ENCODE measurements around the gene ZNF587B. TPM values are rescaled to one million over a fixed set of nuclear protein-coding genes. Genes with fewer than 3 reads are reported as not detected.
"Not testable (repeated sequence)": the region's sequence is repeated elsewhere in the genome, so short reads cannot be mapped to it uniquely, and the experiment has no call there.

Gene ZNF587B
- total and polyA plus RNA-seq, 10 of the 15 experiments (the other 5 are each of a cell fraction or from before 2014, with no cell fraction given) = 4.1 to 33.9 (median 15.2) TPM

GRCh38 chr19:57789288-57789687, 40.8 kb upstream of the ZNF587B start:
- in situ Hi-C loops (cut with MboI) (no loop called here), intact Hi-C loops (cut with micrococcal nuclease; ENCODE audit: unreplicated experiment) (no loop called here)
- FAIRE-seq = no peak
- no peaks in the 10 kb centered on the region; the same call in 1 of the 2 replicates for H3K79me2 ChIP-seq (ENCODE audit: control insufficient read depth, insufficient read depth, low read length)
- no peak overlapping the region for H3K27ac ChIP-seq (ENCODE audit: control insufficient read depth, insufficient read depth)
- no peak overlapping the region for H3K9ac ChIP-seq (ENCODE audit: control insufficient read depth, insufficient read depth, low read length)
- RAD21 ChIA-PET (ENCODE audit: unreplicated experiment) = no interaction called here
- SMC1A ChIA-PET (ENCODE audit: uncharacterized antibody, unreplicated experiment) = no interaction called here
- no peaks in the 10 kb centered on the region for H3K27me3 ChIP-seq (replicated peaks in 1 of 2; ENCODE audit: control insufficient read depth in 2 of 2, insufficient read depth in 2 of 2, low read length in 1 of 2)
- no peak overlapping the region for H2AFZ ChIP-seq (ENCODE audit: control insufficient read depth, low read depth, low read length)
- POLR2A ChIA-PET = no interaction called here
- no peak for ATAC-seq
- WGBS (ENCODE audit: insufficient coverage, insufficient replicate concordance, low lambda C conversion rate, missing lambda C conversion rate) = 100% methylated on average over 4 of the region's 4 CpGs
- no peak overlapping the region for H3K4me2 ChIP-seq (ENCODE audit: control insufficient read depth, insufficient read depth)
- H4K20me1 ChIP-seq (ENCODE audit: control insufficient read depth, insufficient read depth) = no peaks in the 10 kb centered on the region
- no TSS peak for BruUV-seq (replicated peaks)
- TF ChIP-seq IRF5 (IDR thresholded peaks at IDR 0.05; ENCODE audit: borderline replicate concordance) (no peak), NR2F1 (conservative IDR thresholded peaks at IDR 0.05) (no peak), CBX3 (IDR thresholded peaks at IDR 0.05; ENCODE audit: borderline replicate concordance, low read depth) (no peak), USF2 (IDR thresholded peaks at IDR 0.05; ENCODE audit: borderline replicate concordance, low read depth, low read length) (no peak), RAD21 (IDR thresholded peaks at IDR 0.05; ENCODE audit: insufficient read depth, low read depth, low read length) (no peak), PAX8 (IDR thresholded peaks at IDR 0.05) (no peak), NFXL1 (IDR thresholded peaks at IDR 0.05; ENCODE audit: borderline replicate concordance) (no peak)
- H3K4me3 ChIP-seq = no peak overlapping the region
- peaks cover 3 to 8% of the 10 kb centered on the region in 2 experiments; a peak in 3 of 4 replicates for H3K36me3 ChIP-seq (ENCODE audit: control insufficient read depth in 2 of 2, insufficient read depth in 2 of 2, low read length in 1 of 2)
- no peak for DNase-seq (ENCODE audit: low read depth, low spot score)
- H3K9me3 ChIP-seq (replicated peaks; ENCODE audit: control insufficient read depth, insufficient read depth, low read length) = peaks cover 19% of the 10 kb centered on the region; the same call in 2 of the 3 replicates
- CTCF ChIA-PET = no interaction called here
- H3K4me1 ChIP-seq (ENCODE audit: control insufficient read depth, insufficient read depth, low read length) = no peaks in the 10 kb centered on the region

- intact Hi-C loops (cut with micrococcal nuclease; ENCODE audit: unreplicated experiment); H3K4me3 ChIP-seq; DNase-seq (ENCODE audit: low read depth, low spot score); FAIRE-seq; in situ Hi-C loops (cut with MboI); H3K79me2 ChIP-seq (ENCODE audit: control insufficient read depth, insufficient read depth, low read length); H3K4me1 ChIP-seq (ENCODE audit: control insufficient read depth, insufficient read depth, low read length); H3K9ac ChIP-seq (ENCODE audit: control insufficient read depth, insufficient read depth, low read length); H3K27me3 ChIP-seq (replicated peaks in 1 of 2; ENCODE audit: control insufficient read depth in 2 of 2, insufficient read depth in 2 of 2, low read length in 1 of 2); H3K9me3 ChIP-seq (replicated peaks; ENCODE audit: control insufficient read depth, insufficient read depth, low read length); CTCF ChIA-PET; H4K20me1 ChIP-seq (ENCODE audit: control insufficient read depth, insufficient read depth); H3K4me2 ChIP-seq (ENCODE audit: control insufficient read depth, insufficient read depth); H3K36me3 ChIP-seq (ENCODE audit: control insufficient read depth in 2 of 2, insufficient read depth in 2 of 2, low read length in 1 of 2); H2AFZ ChIP-seq (ENCODE audit: control insufficient read depth, low read depth, low read length); H3K27ac ChIP-seq (ENCODE audit: control insufficient read depth, insufficient read depth); BruUV-seq (replicated peaks); RAD21 ChIA-PET (ENCODE audit: unreplicated experiment); ATAC-seq: not testable (repeated sequence)
- SMC1A ChIA-PET (ENCODE audit: uncharacterized antibody, unreplicated experiment) = interaction anchor here (1.2 kb wide), 1 partner anchor 55 kb away, joined by 4 read pairs; no protein-coding TSS in a partner anchor
- POLR2A ChIA-PET = interaction anchor here (0.6 kb wide), 1 partner anchor 116 kb away, joined by 4 read pairs; no protein-coding TSS in a partner anchor
- 95% methylated on average over 1 of the region's 1 CpG for WGBS (ENCODE audit: insufficient coverage, insufficient replicate concordance, low lambda C conversion rate, missing lambda C conversion rate)
Observed at GRCh38 chr19:57796580-57796979, 33.5 kb upstream of the ZNF587B start.

Measured in GM12878 (cell line).